22Rv1 (cell line): ENCODE measurements around the gene EPYC.

Experiments used
- ZFX ChIP-seq: fragments of 450-650 bp; IDR thresholded peaks from 2 replicates; pipeline ENCODE4 v1.6.1; 2017; ENCODE audit warnings: antibody characterized with exemption, borderline replicate concordance
- TF ChIP-seq, protein P1 (sequence below): fragments of 450-650 bp; IDR thresholded peaks from 2 replicates; pipeline ENCODE4 v1.5.1; 2017; ENCODE audit warnings: mild to moderate bottlenecking

DNA sequence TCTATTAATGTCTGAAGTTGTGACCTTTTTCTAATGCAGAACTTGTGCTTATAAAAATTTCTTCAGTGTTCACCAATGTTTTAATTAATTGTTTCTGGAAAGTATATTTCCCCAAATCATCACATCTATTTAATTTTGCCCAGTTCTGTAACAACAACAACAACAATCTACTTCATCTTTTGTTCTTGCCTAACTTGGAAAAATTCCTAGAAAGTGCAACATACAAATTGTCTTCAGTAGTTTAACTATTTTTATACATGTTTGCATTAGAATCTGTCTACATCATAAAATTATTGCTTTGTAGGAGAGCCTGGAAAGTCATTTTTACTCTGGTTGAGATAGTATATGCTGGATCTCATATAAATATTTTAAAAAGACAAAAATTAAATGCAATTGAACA lies 88.3 kb downstream of the EPYC start:
- TF ChIP-seq, protein P1, sequence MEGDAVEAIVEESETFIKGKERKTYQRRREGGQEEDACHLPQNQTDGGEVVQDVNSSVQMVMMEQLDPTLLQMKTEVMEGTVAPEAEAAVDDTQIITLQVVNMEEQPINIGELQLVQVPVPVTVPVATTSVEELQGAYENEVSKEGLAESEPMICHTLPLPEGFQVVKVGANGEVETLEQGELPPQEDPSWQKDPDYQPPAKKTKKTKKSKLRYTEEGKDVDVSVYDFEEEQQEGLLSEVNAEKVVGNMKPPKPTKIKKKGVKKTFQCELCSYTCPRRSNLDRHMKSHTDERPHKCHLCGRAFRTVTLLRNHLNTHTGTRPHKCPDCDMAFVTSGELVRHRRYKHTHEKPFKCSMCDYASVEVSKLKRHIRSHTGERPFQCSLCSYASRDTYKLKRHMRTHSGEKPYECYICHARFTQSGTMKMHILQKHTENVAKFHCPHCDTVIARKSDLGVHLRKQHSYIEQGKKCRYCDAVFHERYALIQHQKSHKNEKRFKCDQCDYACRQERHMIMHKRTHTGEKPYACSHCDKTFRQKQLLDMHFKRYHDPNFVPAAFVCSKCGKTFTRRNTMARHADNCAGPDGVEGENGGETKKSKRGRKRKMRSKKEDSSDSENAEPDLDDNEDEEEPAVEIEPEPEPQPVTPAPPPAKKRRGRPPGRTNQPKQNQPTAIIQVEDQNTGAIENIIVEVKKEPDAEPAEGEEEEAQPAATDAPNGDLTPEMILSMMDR, result no peak
- TF ChIP-seq ZFX, result no peak
